Colonic mucosa (tissue), 4 donors: ENCODE measurements around the gene SLC39A3. TPM values are rescaled to one million over a fixed set of nuclear protein-coding genes. Genes with fewer than 3 reads are reported as not detected.

Source experiments
- DNase-seq: peaks from one replicate; pipeline ENCODE4 v3.0.0-alpha.2; 2020
- H3K27ac ChIP-seq: fragments of 200-600 bp; one replicate; pipeline ENCODE4 v1.8.0; 2021
- H3K27me3 ChIP-seq: fragments of 200-600 bp; one replicate; pipeline ENCODE4 v1.8.0; 2021
- H3K36me3 ChIP-seq: fragments of 200-600 bp; one replicate; pipeline ENCODE4 v1.8.0; 2021
- H3K4me1 ChIP-seq: fragments of 200-600 bp; one replicate; pipeline ENCODE4 v1.8.0; 2021; ENCODE audit warnings: mild to moderate bottlenecking
- H3K4me3 ChIP-seq: fragments of 200-600 bp; one replicate; pipeline ENCODE4 v1.8.0; 2021
- H3K9ac ChIP-seq, 2 donors: one replicate each; pipeline ENCODE4 v1.7.0; 2013; ENCODE audit warnings: control low read depth in 2 of 2, low read depth in 2 of 2, low read length in 2 of 2
- H3K9me3 ChIP-seq: fragments of 200-600 bp; one replicate; pipeline ENCODE4 v1.8.0; 2021
- CTCF ChIP-seq: fragments of 200-600 bp; IDR thresholded peaks from one replicate; pipeline ENCODE4 v1.8.0; 2022; ENCODE audit warnings: antibody characterized with exemption, mild to moderate bottlenecking
- intact Hi-C: fragments of 100-400 bp; cut with DNase I; formaldehyde crosslinking; loops from one replicate; pipeline ENCODE4 v1.14.1; 2022
- total RNA-seq, 2 donors: library from RNA; stranded (reverse); fragmentation: NEBNext Ultra II Directional in 1 of 2; extraction: Animal tissue kit (Norgen Biotek cat#: 25700) in 1 of 2; gene quantifications; one replicate each; pipeline ENCODE4 v1.2.1, GENCODE V29; 2021
- donor health status: healthy.
- donor health status: DM: no; HTN: no; CAD: no.
- donor health status: DM: no; HTN: no; CAD: no.

The SLC39A3 gene
- total RNA-seq, 2 donors from 2014 or later = 14.8 to 34.3 TPM

GRCh38 chr19:2756477-2756876, 16.7 kb upstream of the SLC39A3 start:
- H3K27ac ChIP-seq = no peak overlapping the region
- no peaks in the 10 kb centered on the region for H3K9me3 ChIP-seq
- H3K36me3 ChIP-seq = no peaks in the 10 kb centered on the region
- no peaks in the 10 kb centered on the region for H3K4me1 ChIP-seq
- H3K9ac ChIP-seq = no peak overlapping the region
- no peak overlapping the region for H3K4me3 ChIP-seq
- TF ChIP-seq CTCF = no peak
- no peak for DNase-seq
- H3K27me3 ChIP-seq = no peaks in the 10 kb centered on the region
- intact Hi-C loops = no loop called here

- Histone ChIP-seq H3K27me3 (no peaks in the 10 kb centered on the region), H3K4me3 (no peak overlapping the region), H3K9me3 (no peaks in the 10 kb centered on the region), H3K27ac (no peak overlapping the region), H3K9ac (no peak overlapping the region), H3K36me3 (no peaks in the 10 kb centered on the region), H3K4me1 (no peaks in the 10 kb centered on the region)
- no peak for DNase-seq
- intact Hi-C loops = no loop called here
- TF ChIP-seq CTCF = no peak
These were observed 16.0 kb upstream of the SLC39A3 start for GRCh38 chr19:2755811-2756210.

GRCh38 chr19:2755448-2755705, 15.6 kb upstream of the SLC39A3 start:
- H3K4me3 ChIP-seq = no peak overlapping the region
- H3K27ac ChIP-seq = no peak overlapping the region
- intact Hi-C loops = no loop called here
- no peaks in the 10 kb centered on the region for H3K9me3 ChIP-seq
- H3K9ac ChIP-seq = no peak overlapping the region
- H3K36me3 ChIP-seq = no peaks in the 10 kb centered on the region
- no peak for TF ChIP-seq CTCF
- no peaks in the 10 kb centered on the region for H3K4me1 ChIP-seq
- DNase-seq = no peak
- H3K27me3 ChIP-seq = no peaks in the 10 kb centered on the region

GRCh38 chr19:2754659-2755447, 15.0 kb upstream of the SLC39A3 start:
- no peaks in the 10 kb centered on the region for H3K27me3 ChIP-seq
- H3K36me3 ChIP-seq = no peaks in the 10 kb centered on the region
- H3K4me1 ChIP-seq = no peaks in the 10 kb centered on the region
- no peak overlapping the region for H3K27ac ChIP-seq
- H3K4me3 ChIP-seq = no peak overlapping the region
- no peak overlapping the region for H3K9ac ChIP-seq
- DNase-seq = no peak
- no peaks in the 10 kb centered on the region for H3K9me3 ChIP-seq
- intact Hi-C loops = no loop called here
- no peak for TF ChIP-seq CTCF

- H3K27ac ChIP-seq = no peak overlapping the region
- no peak for DNase-seq
- intact Hi-C loops = no loop called here
- no peak overlapping the region for H3K9ac ChIP-seq
- no peaks in the 10 kb centered on the region for H3K4me1 ChIP-seq
- no peaks in the 10 kb centered on the region for H3K27me3 ChIP-seq
- H3K9me3 ChIP-seq = no peaks in the 10 kb centered on the region
- no peak overlapping the region for H3K4me3 ChIP-seq
- TF ChIP-seq CTCF = no peak
- no peaks in the 10 kb centered on the region for H3K36me3 ChIP-seq
These were observed 11.6 kb upstream of the SLC39A3 start for GRCh38 chr19:2751438-2751830.
